Mucosa of descending colon (tissue), 3 donors: ENCODE measurements around the gene RBM25. TPM values are rescaled to one million over a fixed set of nuclear protein-coding genes. Genes with fewer than 3 reads are reported as not detected.
A peak's percentile ranks its signal among the peaks of the same experiment; 100 is the strongest.
"Not testable (repeated sequence)": the region's sequence is repeated elsewhere in the genome, so short reads cannot be mapped to it uniquely, and the experiment has no call there.

Experiments
- ATAC-seq: fragments of 200-7000 bp; cut with Tn5 transposase; one replicate; pipeline ENCODE4 v1.9.1; 2020; ENCODE audit warnings: mild to moderate bottlenecking, moderate library complexity
- DNase-seq, 3 donors: peaks; one replicate each; pipeline ENCODE4 v3.0.0-alpha.2; 2020
- H3K36me3 ChIP-seq: fragments of 200-600 bp; one replicate; pipeline ENCODE4 v1.8.0; 2021; ENCODE audit warnings: low read depth, mild to moderate bottlenecking
- H3K4me1 ChIP-seq: fragments of 200-600 bp; one replicate; pipeline ENCODE4 v1.8.0; 2021; ENCODE audit warnings: low read depth, mild to moderate bottlenecking
- H3K4me3 ChIP-seq: fragments of 200-600 bp; one replicate; pipeline ENCODE4 v1.8.0; 2021; ENCODE audit warnings: mild to moderate bottlenecking
- H3K9me3 ChIP-seq: fragments of 200-600 bp; one replicate; pipeline ENCODE4 v1.8.0; 2021; ENCODE audit warnings: mild to moderate bottlenecking
- intact Hi-C, 2 donors: fragments of 100-400 bp; cut with DNase I in 1 of 2; cut with micrococcal nuclease in 1 of 2; formaldehyde crosslinking; loops; one replicate each; pipeline versions ENCODE4 v1.11.0 to v1.11.1; 2022; cut with DNase I, micrococcal nuclease
- long read RNA-seq, 2 donors: library from polyadenylated mRNA; unstranded; transcript quantifications; one replicate each; pipeline ENCODE4 v2.0.0, GENCODE V29; 2019 to 2021
- total RNA-seq, 3 donors: library from RNA; stranded (reverse); fragmentation: NEBNext Ultra II Directional in 2 of 3; extraction: Animal tissue kit (Norgen Biotek cat#: 25700) in 2 of 3; gene quantifications; one replicate each; pipeline versions ENCODE4 v1.2.1 to v1.2.4, GENCODE V29; 2021 to 2023
- TF ChIP-seq, protein P1 (sequence below): fragments of 200-600 bp; IDR thresholded peaks from one replicate; pipeline ENCODE4 v1.8.0; 2022; ENCODE audit warnings: antibody characterized with exemption, mild to moderate bottlenecking
- donor health status: DM: no; HTN: no; CAD: no; lungs with moderate emphysema.
- donor health status: DM: no; HTN: no; CAD: no.
- donor health status: DM: no; HTN: yes; CAD: no.

Gene RBM25
- 10 to 100 TPM; 66.0 to 68.7 (median 66.2) TPM for total RNA-seq
- long read RNA-seq, donor 1, full-length matches to known transcripts: 4 of 15 reads
- long read RNA-seq, donor 1, partial matches to known transcripts: 9 of 15 reads
- long read RNA-seq, donor 1, other reads (novel, unspliced or antisense): 2 of 15 reads
- long read RNA-seq, donor 2, transcript RBM25-203 (9 exons, 2,470 nt): major isoform, 6 of 36 reads
- long read RNA-seq, donor 2, partial matches to known transcripts: 23 of 36 reads
- long read RNA-seq, donor 2, other reads (novel, unspliced or antisense): 7 of 36 reads

DNA sequence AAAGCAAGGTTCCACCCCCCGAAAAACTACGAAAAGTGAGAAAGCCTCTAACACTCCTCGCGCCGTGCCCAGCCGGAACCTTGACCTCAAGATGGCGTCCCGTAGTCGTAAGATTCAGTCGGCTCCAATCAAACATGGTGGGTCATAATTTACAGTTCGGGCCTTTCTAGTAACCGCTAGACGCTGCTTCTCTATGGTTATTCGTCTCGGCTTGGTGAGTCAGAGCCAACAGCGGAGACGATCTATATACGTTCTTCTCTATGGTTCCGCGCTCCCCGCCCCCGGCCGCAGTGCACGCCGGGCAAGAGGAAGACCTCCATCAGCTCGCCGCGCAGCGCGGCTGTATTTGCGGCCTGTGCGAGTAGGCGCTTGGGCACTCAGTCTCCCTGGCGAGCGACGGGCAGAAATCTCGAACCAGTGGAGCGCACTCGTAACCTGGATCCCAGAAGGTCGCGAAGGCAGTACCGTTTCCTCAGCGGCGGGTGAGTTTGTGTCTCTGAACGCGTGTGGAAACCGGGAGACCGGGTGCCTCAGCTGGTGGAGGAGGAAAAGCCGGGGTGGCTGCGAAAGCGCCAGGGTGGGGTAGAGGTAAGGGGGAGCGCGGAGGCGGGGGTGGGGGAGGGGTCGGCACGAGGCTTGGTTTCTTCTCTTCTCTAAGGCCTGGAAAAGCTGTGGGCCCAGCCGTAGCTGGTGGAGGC lies at the start of gene RBM25:
Gene RBM25 (plus strand): TSS at position 311 of the 698 bp plus-strand sequence. CDS start 13,108 bp downstream, outside the sequence.
- intact Hi-C loops: no loop called here
- no peaks in the 10 kb centered on the region for H3K36me3 ChIP-seq
- ATAC-seq: peak; percentile 99

DNA sequence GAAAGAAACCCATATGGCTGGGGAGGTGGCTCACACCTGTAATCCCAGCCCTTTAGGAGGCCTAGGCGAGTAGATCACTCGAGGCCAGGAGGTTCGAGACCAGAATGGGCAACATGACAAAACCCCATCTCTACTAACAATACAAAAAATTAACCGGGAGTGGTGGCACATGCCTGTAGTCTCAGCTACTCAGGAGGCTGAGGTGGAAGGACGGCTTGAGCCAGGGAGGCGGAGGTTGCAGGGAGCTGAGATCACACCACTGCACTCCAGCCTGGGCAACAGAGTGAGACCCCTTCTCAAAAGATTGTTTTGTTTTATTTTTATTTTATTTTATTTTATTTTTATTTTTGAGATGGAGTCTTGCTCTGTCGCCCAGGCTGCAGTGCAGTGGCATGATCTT lies 47.1 kb upstream of the RBM25 start:
- H3K36me3 ChIP-seq, DNase-seq, intact Hi-C loops, ATAC-seq, H3K9me3 ChIP-seq, H3K4me1 ChIP-seq, H3K4me3 ChIP-seq: not testable (repeated sequence)

More for the DNA sequence above, at the start of gene RBM25:
- TF ChIP-seq, protein P1, sequence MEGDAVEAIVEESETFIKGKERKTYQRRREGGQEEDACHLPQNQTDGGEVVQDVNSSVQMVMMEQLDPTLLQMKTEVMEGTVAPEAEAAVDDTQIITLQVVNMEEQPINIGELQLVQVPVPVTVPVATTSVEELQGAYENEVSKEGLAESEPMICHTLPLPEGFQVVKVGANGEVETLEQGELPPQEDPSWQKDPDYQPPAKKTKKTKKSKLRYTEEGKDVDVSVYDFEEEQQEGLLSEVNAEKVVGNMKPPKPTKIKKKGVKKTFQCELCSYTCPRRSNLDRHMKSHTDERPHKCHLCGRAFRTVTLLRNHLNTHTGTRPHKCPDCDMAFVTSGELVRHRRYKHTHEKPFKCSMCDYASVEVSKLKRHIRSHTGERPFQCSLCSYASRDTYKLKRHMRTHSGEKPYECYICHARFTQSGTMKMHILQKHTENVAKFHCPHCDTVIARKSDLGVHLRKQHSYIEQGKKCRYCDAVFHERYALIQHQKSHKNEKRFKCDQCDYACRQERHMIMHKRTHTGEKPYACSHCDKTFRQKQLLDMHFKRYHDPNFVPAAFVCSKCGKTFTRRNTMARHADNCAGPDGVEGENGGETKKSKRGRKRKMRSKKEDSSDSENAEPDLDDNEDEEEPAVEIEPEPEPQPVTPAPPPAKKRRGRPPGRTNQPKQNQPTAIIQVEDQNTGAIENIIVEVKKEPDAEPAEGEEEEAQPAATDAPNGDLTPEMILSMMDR: no peak
- Histone ChIP-seq H3K4me3 (peak within 1 kb of the TSS; percentile 90), H3K9me3 (no peaks in the 10 kb centered on the region), H3K4me1 (peaks cover 10% of the 10 kb centered on the region)
- peak; percentile 95 to 98 (median 97) for DNase-seq

DNA sequence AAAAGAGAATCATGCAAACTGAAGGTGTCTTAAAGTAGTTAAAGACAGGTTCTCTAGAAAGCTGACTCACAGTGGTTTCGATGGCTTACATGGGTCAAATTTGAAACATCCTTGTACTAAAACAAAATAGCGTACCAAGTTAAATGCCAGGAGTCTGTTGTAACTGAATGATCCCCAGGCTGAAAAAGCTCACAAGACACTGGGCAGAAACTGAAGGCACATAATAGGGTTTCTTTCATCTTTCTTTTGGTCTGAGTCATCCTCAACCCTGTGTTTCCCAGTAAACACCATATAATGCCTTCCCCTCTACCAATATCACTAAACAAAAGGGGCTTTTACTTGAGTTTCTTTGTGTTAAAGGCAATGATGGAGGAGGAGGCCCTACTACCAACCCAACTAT lies 44.2 kb upstream of the RBM25 start:
- H3K4me1 ChIP-seq: no peaks in the 10 kb centered on the region
- ATAC-seq (no peak), DNase-seq (no peak)
- H3K9me3 ChIP-seq: no peaks in the 10 kb centered on the region
- TF ChIP-seq, protein P1: no peak
- H3K4me3 ChIP-seq: no peak overlapping the region
- no peaks in the 10 kb centered on the region for H3K36me3 ChIP-seq
- intact Hi-C loops: no loop called here

DNA sequence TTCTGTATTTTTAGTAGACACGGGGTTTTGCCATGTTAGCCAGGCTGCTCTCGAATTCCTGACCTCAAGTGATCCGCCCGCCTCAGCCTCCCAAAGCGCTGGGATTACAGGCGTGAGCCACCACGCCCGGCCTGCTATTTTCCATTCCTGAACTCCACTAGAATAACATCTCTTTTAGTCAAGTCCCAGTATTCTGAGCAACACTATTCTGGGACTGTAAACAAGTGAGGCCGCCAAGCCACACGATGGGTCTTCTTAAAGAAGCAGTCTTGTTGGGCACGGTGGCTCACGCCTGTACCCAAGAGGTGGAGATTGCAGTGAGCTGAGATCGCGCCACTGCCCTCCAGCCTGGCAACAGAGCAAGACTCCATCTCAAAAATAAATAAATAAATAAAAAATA lies 42.8 kb upstream of the RBM25 start:
- H3K9me3 ChIP-seq, ATAC-seq, H3K4me1 ChIP-seq, intact Hi-C loops, DNase-seq, H3K4me3 ChIP-seq, H3K36me3 ChIP-seq: not testable (repeated sequence)

DNA sequence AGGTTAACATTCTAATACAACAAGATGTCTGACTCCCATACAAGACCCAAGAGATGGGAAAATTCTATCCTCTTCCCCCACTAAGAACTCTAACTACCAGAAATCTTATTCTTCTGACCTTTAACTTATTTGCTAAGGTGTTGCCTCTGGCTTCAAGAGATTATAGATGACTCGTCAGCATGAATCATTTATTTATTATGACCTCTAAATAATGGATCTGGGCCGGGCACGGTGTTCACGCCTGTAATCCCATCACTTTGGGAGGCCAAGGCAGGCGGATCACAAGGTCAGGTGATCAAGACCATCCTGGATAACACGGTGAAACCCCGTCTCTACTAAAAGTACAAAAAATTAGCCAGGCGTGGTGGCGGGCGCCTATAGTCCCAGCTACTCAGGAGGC lies 42.3 kb upstream of the RBM25 start:
- ATAC-seq: peak; percentile 54
- DNase-seq, intact Hi-C loops, H3K9me3 ChIP-seq, H3K4me3 ChIP-seq, H3K36me3 ChIP-seq, H3K4me1 ChIP-seq: not testable (repeated sequence)

DNA sequence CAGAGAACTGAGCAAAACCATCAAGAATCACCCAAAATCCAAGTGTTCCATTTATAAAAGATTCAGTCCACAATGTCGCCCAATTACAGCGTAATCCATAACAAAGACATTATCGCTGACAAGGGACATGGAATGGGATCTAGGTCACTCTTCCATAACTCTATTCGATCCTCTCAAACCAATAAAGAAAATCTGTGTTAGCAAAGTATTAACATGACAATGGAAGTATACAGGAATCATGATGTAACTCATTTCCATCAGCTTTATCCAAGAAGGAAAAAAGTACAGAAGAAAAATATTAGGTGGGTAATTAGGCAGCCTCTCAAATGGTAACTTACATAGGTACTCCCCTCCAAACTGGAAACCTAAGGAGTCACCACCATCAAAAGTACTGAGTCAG lies 36.3 kb upstream of the RBM25 start:
- TF ChIP-seq, protein P1: no peak
- no peaks in the 10 kb centered on the region for H3K9me3 ChIP-seq
- ATAC-seq: no peak
- intact Hi-C loops: no loop called here
- H3K4me1 ChIP-seq: peaks cover 4% of the 10 kb centered on the region
- no peak for DNase-seq
- H3K36me3 ChIP-seq: peaks cover 1% of the 10 kb centered on the region
- H3K4me3 ChIP-seq: no peak overlapping the region

DNA sequence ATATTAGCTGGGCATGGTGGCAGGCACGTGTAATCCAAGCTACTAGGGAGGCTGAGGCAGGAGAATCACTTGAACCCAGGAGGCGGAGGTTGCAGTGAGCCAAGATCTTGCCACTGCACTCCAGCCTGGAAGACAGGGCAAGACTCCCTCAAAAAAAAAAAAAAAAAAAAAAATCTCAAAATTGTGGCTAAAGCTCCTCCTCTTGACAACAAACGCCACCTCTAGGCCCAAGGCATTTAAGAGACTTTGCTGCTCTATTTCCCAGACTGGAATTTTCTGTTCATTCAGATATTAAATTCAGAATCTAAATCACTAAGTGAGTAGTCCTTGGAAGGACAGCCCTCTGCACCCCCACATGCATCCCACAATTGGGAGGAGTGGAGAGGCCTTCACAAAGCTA lies 32.8 kb upstream of the RBM25 start:
- Histone ChIP-seq H3K36me3 (peaks cover 3% of the 10 kb centered on the region), H3K4me1 (peaks cover 8% of the 10 kb centered on the region), H3K9me3 (no peaks in the 10 kb centered on the region), H3K4me3 (no peak overlapping the region)
- DNase-seq (no peak), ATAC-seq (no peak)
- TF ChIP-seq, protein P1: no peak
- intact Hi-C loops: no loop called here
